ENCODE results near the gene SAMD4A.

SAMD4A gene, protein sequence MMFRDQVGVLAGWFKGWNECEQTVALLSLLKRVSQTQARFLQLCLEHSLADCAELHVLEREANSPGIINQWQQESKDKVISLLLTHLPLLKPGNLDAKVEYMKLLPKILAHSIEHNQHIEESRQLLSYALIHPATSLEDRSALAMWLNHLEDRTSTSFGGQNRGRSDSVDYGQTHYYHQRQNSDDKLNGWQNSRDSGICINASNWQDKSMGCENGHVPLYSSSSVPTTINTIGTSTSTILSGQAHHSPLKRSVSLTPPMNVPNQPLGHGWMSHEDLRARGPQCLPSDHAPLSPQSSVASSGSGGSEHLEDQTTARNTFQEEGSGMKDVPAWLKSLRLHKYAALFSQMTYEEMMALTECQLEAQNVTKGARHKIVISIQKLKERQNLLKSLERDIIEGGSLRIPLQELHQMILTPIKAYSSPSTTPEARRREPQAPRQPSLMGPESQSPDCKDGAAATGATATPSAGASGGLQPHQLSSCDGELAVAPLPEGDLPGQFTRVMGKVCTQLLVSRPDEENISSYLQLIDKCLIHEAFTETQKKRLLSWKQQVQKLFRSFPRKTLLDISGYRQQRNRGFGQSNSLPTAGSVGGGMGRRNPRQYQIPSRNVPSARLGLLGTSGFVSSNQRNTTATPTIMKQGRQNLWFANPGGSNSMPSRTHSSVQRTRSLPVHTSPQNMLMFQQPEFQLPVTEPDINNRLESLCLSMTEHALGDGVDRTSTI

DNA sequence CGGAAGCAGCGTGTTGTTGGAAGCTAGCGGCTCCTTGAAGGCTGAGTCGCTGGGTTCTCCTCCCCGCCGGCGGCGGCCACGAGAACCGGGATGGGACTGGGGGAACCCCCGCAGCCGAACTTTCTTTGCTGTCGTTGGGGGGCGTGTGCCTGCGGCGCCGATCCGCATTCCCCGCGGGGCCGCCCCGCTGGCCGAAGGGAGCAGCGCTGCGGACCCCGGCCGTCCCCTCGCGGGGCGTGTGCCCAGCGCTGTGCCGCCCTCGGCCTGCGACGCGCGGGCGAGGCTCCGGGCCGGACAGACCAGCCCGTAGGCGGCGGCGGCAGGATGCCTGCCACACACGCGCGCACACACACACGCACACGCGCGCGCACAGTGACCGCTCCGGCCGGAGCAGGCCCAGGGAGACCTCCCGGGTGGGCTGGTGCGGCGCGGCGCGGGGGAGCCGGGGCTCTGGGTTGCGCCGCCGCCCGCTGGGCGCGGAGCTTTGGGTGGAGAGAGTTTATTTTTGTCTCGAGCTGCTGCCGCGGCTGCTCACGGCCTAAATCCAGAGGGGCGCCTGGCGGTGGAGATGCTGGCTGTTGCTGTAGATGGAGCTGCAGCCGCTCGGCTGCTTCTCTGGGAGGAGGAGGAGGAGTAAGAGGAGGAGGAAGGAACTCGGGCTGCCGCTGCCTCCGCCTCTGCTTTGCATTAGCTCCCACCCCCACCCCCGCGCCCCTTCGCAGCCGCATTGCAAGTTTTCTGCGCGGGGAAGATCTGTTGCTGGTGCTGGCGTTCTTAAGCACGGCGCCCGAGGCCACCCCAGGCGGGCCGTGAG lies at the start of gene SAMD4A:
Gene SAMD4A, plus strand, starts transcription at position 719 of the 814 bp plus-strand sequence. CDS start 789 bp downstream, outside the sequence.
- peak within 1 kb of the TSS; percentile 69 for H3K9ac ChIP-seq (ENCODE audit: insufficient read length)
- TF ChIP-seq EZH2 (IDR thresholded peaks at IDR 0.05) (no peak), FOXP2 (optimal IDR thresholded peaks at IDR 0.05; ENCODE audit: control extremely low read depth, extremely low read length, insufficient read depth) (no peak), POLR2AphosphoS5 (IDR thresholded peaks at IDR 0.05; ENCODE audit: borderline replicate concordance, low read depth, low read length) (no peak)
- DNase-seq (ENCODE audit: low read depth, low spot score), result no peak
- H3K27ac ChIP-seq, result no peak within 1 kb of the TSS
- H3K36me3 ChIP-seq (ENCODE audit: insufficient read depth, low read length), result no peaks in the 10 kb centered on the region
- no peaks in the 10 kb centered on the region for H3K9me3 ChIP-seq (ENCODE audit: low read depth, low read length)
- H3K4me3 ChIP-seq, result peak within 1 kb of the TSS; percentile 88

DNA sequence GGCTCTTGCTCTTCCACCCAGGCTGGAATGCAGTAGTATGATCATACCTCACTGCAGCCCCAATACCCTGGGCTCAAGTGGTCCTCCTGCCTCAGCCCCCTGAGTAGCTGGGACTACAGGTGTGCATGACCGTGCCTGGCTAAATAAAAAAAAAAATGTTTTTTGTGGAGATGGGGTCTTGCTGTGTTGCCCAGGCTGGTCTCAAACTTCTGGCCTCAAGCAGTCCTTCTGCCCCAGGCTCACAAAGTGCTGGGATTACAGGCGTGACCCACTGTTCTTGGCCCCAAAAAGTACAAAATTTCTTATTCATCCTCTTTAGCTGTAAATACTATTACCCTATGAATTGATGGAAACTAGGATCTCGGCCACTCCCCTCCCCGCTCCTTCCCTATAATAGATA lies 42.5 kb upstream of the SAMD4A start:
- Histone ChIP-seq H3K9me3 (ENCODE audit: low read depth, low read length) (no peaks in the 10 kb centered on the region), H3K9ac (ENCODE audit: insufficient read length) (no peak overlapping the region), H3K4me3 (no peak overlapping the region), H3K36me3 (ENCODE audit: insufficient read depth, low read length) (no peaks in the 10 kb centered on the region), H3K27ac (no peak overlapping the region)
- DNase-seq (ENCODE audit: low read depth, low spot score), result no peak
- no peak for TF ChIP-seq FOXP2 (optimal IDR thresholded peaks at IDR 0.05; ENCODE audit: control extremely low read depth, extremely low read length, insufficient read depth)
- no peak for TF ChIP-seq EZH2 (IDR thresholded peaks at IDR 0.05)
- no peak for TF ChIP-seq POLR2AphosphoS5 (IDR thresholded peaks at IDR 0.05; ENCODE audit: borderline replicate concordance, low read depth, low read length)

DNA sequence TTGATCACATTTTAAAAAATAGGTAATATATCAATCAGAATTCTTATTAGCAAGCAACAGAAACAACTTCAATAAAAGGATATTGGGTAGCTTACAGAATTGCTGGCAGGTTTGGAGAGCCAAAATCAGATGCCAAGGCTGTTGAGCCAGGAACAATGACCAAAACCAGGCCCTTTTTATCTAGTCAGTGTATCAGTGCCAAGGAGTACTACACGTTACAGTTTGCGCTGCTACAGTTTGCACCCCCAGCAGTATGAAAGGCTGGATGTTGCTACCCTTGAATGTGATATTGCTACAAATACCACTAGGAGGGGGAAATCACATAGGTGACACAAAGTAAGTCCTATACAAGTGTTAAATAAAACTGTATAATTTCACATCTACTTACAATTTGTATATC lies 38.0 kb upstream of the SAMD4A start:
- H3K9ac ChIP-seq (ENCODE audit: insufficient read length), result no peak overlapping the region
- H3K4me3 ChIP-seq, result no peak overlapping the region
- DNase-seq (ENCODE audit: low read depth, low spot score), result no peak
- H3K36me3 ChIP-seq (ENCODE audit: insufficient read depth, low read length), result no peaks in the 10 kb centered on the region
- TF ChIP-seq EZH2 (IDR thresholded peaks at IDR 0.05) (no peak), POLR2AphosphoS5 (IDR thresholded peaks at IDR 0.05; ENCODE audit: borderline replicate concordance, low read depth, low read length) (no peak), FOXP2 (optimal IDR thresholded peaks at IDR 0.05; ENCODE audit: control extremely low read depth, extremely low read length, insufficient read depth) (no peak)
- no peaks in the 10 kb centered on the region for H3K9me3 ChIP-seq (ENCODE audit: low read depth, low read length)
- no peak overlapping the region for H3K27ac ChIP-seq

DNA sequence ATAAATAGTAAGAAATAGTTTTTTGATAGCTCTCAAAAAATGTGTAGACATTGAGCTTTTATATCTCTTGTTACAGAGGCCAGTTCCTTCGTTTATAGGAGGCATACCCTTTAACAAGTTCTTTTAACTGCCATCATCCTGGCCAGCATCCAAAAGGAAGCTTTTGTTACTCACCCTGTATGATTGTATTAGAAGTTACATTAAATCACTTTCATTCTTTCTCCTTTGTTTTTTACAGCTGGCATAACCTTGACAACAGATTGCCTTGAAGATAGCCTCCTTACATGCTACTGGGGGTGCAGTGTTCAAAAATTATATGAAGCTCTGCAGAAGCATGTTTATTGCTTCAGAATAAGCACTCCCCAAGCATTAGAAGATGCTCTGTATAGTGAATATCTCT lies 37.1 kb upstream of the SAMD4A start:
- H3K9ac ChIP-seq (ENCODE audit: insufficient read length), result no peak overlapping the region
- DNase-seq (ENCODE audit: low read depth, low spot score), result no peak
- no peaks in the 10 kb centered on the region for H3K9me3 ChIP-seq (ENCODE audit: low read depth, low read length)
- H3K4me3 ChIP-seq, result no peak overlapping the region
- H3K36me3 ChIP-seq (ENCODE audit: insufficient read depth, low read length), result no peaks in the 10 kb centered on the region
- H3K27ac ChIP-seq, result no peak overlapping the region
- no peak for TF ChIP-seq POLR2AphosphoS5 (IDR thresholded peaks at IDR 0.05; ENCODE audit: borderline replicate concordance, low read depth, low read length)
- no peak for TF ChIP-seq FOXP2 (optimal IDR thresholded peaks at IDR 0.05; ENCODE audit: control extremely low read depth, extremely low read length, insufficient read depth)
- TF ChIP-seq EZH2 (IDR thresholded peaks at IDR 0.05), result no peak

DNA sequence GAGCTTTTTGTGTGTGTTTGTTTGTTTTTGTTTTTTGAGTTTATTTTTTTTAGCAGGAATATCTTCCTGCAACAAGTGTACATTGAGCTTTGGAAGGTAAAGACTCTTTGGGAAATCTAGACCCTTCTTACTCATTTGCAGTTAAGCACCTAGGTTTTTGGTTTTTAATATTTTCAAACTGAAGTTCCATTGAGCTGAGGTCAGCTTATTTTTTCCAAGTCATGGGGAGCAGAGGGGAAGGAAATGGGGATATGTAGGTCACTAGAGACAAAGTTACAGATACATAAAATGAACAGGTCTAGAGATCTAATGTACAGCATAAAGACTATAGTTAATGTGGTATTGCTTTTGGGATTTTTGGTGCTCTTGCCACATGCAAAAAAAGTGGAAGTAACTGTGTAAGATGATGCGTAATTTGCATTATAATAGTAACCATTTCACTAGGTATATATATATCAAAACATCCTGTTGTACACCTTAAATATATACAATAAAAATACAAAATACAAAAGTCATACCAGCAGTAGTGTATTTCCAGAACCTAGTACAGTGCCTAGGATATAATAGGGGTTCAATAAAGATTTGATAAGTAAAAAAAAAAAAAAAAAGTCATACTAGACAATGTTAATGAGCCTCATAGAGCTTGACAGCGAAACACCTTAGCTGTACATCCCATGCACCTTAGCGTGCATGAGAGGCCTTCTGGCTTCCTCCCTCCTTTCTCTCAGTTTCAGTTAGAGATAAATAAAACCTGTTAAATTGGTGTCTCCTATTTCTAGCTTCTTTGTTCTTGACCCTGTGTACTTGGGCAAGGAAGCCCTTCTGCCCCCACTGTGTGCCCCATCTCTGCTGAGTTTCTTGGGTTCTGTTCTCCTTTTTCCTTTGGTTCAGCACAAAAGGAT lies 34.6 kb upstream of the SAMD4A start:
- DNase-seq (ENCODE audit: low read depth, low spot score), result no peak
- H3K27ac ChIP-seq, result no peak overlapping the region
- TF ChIP-seq POLR2AphosphoS5 (IDR thresholded peaks at IDR 0.05; ENCODE audit: borderline replicate concordance, low read depth, low read length), result no peak
- TF ChIP-seq EZH2 (IDR thresholded peaks at IDR 0.05), result no peak
- TF ChIP-seq FOXP2 (optimal IDR thresholded peaks at IDR 0.05; ENCODE audit: control extremely low read depth, extremely low read length, insufficient read depth), result no peak
- H3K9ac ChIP-seq (ENCODE audit: insufficient read length), result no peak overlapping the region
- no peak overlapping the region for H3K4me3 ChIP-seq
- H3K36me3 ChIP-seq (ENCODE audit: insufficient read depth, low read length), result no peaks in the 10 kb centered on the region
- no peaks in the 10 kb centered on the region for H3K9me3 ChIP-seq (ENCODE audit: low read depth, low read length)

DNA sequence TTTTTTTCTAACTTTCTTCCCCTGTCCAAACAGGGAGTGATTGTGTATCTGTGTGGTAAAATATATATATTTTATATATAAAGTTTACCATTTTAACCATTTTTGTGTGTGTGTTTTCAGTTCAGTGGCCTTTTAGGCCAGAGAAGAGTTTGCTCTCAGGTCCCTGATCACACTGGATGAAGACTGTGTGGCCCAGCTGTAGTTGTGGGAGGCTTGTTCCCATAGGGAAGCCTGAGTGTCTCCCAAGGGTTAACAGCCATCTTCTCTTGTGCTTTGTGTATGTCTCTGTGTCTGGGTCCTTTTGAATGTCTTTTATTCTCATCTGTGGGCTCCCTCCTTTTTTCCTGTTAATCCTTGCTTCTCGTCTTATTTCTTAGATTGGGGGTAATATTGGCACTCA lies 33.8 kb upstream of the SAMD4A start:
- Histone ChIP-seq H3K9ac (ENCODE audit: insufficient read length) (no peak overlapping the region), H3K36me3 (ENCODE audit: insufficient read depth, low read length) (no peaks in the 10 kb centered on the region), H3K9me3 (ENCODE audit: low read depth, low read length) (no peaks in the 10 kb centered on the region), H3K27ac (no peak overlapping the region), H3K4me3 (no peak overlapping the region)
- no peak for DNase-seq (ENCODE audit: low read depth, low spot score)
- no peak for TF ChIP-seq FOXP2 (optimal IDR thresholded peaks at IDR 0.05; ENCODE audit: control extremely low read depth, extremely low read length, insufficient read depth)
- no peak for TF ChIP-seq EZH2 (IDR thresholded peaks at IDR 0.05)
- TF ChIP-seq POLR2AphosphoS5 (IDR thresholded peaks at IDR 0.05; ENCODE audit: borderline replicate concordance, low read depth, low read length), result no peak

DNA sequence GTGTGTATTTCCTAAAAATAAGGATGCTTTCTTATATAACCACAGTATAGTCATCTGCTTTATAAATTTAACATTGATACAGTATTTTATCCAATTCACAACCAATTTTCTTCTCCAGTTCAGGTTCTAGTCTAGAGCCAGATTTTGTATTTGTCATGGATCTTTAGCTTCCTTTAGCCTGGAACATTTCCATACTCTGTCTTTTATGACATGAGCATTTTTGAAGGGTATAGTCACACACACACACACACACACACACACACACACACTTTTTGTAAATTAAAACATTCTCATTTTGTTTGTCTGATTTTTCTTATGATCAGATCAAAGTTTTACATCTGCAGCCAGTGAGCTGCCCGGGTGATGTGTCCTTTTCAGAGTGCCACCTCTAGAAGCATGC lies 31.8 kb upstream of the SAMD4A start:
- no peaks in the 10 kb centered on the region for H3K36me3 ChIP-seq (ENCODE audit: insufficient read depth, low read length)
- TF ChIP-seq FOXP2 (optimal IDR thresholded peaks at IDR 0.05; ENCODE audit: control extremely low read depth, extremely low read length, insufficient read depth) (no peak), POLR2AphosphoS5 (IDR thresholded peaks at IDR 0.05; ENCODE audit: borderline replicate concordance, low read depth, low read length) (no peak), EZH2 (IDR thresholded peaks at IDR 0.05) (no peak)
- no peaks in the 10 kb centered on the region for H3K9me3 ChIP-seq (ENCODE audit: low read depth, low read length)
- no peak for DNase-seq (ENCODE audit: low read depth, low spot score)
- no peak overlapping the region for H3K27ac ChIP-seq
- no peak overlapping the region for H3K4me3 ChIP-seq
- no peak overlapping the region for H3K9ac ChIP-seq (ENCODE audit: insufficient read length)
